ENCODE data around the gene OPALIN. TPM values are rescaled to one million over a fixed set of nuclear protein-coding genes. Genes with fewer than 3 reads are reported as not detected.

Gene OPALIN
- total RNA-seq, 2 donors from 2014 or later = not detected

DNA sequence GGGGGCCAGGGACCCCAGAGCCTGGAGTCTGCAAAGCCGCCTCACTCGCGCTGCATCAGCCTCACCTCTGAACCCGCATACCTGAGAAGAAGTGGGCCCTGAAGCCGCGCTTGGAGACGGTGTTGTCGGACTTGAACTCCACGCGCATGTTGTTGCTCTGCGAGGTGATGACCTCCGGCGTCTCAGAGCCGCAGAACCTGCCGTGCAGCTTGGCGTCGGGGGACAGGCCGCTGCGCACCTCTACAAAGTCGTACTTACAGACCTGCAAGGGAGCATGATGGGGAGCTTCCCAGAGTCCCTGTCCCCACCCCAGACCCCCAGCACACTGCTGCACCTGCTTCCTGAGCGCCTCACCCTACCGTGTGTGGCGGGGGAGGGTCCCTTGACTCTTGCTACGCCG is 25.7 kb upstream of the OPALIN start:
- ATAC-seq = peak in 1 of 2 donors; percentile 11
- Mint-ChIP-seq H3K9me3 (no peaks in the 10 kb centered on the region), H3K36me3 (no peaks in the 10 kb centered on the region), H3K4me3 (no peak overlapping the region), H3K4me1 (ENCODE audit: low read depth in 2 of 2) (no peaks in the 10 kb centered on the region), H3K27me3 (peaks cover 16 to 35% of the 10 kb centered on the region in 2 donors), H3K27ac (no peak overlapping the region)
- no peak for DNase-seq (ENCODE audit: low spot score)

DNA sequence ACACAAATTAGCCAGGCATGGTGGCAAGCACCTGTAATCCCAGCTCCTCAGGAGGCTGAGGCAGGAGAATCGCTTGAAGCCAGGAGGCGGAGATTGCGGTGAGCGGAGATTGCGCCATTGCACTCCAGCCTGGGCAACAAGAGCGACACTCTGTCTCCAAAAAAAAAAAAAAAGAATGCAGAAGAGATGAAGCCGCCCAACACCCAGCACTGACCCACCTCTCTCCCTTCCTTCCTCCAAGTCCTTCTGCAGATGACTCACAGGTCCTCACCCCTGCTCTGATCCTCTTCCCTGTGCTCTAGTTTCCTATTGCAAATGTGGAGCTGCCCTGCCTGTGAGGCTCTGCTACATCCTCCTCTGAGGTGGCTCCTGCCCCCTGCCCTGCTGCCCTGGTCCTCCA is 22.0 kb upstream of the OPALIN start:
- ATAC-seq = no peak
- Mint-ChIP-seq H3K27ac (no peak overlapping the region), H3K4me3 (no peak overlapping the region), H3K27me3 (peaks cover 9 to 17% of the 10 kb centered on the region in 2 donors), H3K36me3 (no peaks in the 10 kb centered on the region), H3K9me3 (no peaks in the 10 kb centered on the region), H3K4me1 (ENCODE audit: low read depth in 2 of 2) (peaks cover 0 to under 1% of the 10 kb centered on the region in 2 donors)
- DNase-seq (ENCODE audit: low spot score) = no peak

DNA sequence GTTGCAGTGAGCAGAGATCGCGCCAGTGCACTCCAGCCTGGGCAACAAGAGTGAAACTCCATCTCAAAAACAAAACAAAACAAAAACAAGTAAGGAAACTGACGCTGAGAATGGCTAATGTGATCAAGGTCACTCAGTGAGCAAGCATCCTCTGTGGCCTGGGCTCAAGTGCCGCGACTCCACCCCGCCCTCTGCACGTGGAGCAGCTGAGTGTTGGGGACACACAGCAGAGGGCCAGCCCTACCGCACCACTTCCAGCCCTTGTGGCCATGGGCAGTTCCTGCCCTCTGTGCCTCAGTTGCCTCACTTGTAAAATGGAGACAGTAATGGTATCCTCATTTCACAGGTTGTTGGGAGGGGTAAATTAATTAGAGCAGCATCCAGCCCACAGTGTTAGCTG is 21.0 kb upstream of the OPALIN start:
- Mint-ChIP-seq H3K4me3 (no peak overlapping the region), H3K4me1 (ENCODE audit: low read depth in 2 of 2) (peaks cover 10 to 12% of the 10 kb centered on the region in 2 donors), H3K9me3 (no peaks in the 10 kb centered on the region), H3K36me3 (no peaks in the 10 kb centered on the region), H3K27me3 (peaks cover 13 to 22% of the 10 kb centered on the region in 2 donors), H3K27ac (no peak overlapping the region)
- no peak for DNase-seq (ENCODE audit: low spot score)
- no peak for ATAC-seq

DNA sequence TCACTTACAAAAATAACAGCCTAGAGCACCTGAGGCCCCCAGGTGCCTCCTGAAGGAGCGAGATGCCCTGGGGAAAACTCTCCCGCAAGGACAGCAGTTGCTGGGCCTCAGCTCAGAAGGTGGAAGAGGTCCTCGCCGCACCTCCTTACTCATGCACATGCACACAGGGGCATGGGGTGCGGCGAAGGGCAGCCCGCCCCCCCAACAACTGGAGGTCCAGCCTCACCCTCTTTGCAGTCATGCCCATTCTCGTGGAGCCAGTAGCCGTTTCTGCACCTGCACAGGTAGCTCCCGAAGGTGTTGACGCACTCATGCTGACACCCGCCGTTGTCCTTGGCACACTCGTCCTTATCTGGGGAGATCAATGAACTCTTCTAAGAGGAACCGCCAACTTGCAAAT is 19.9 kb upstream of the OPALIN start:
- Mint-ChIP-seq H3K27ac (no peak overlapping the region), H3K9me3 (no peaks in the 10 kb centered on the region), H3K4me1 (ENCODE audit: low read depth in 2 of 2) (peaks cover 13 to 15% of the 10 kb centered on the region in 2 donors), H3K36me3 (no peaks in the 10 kb centered on the region), H3K27me3 (peaks cover 20 to 28% of the 10 kb centered on the region in 2 donors), H3K4me3 (no peak overlapping the region)
- no peak for ATAC-seq
- no peak for DNase-seq (ENCODE audit: low spot score)

DNA sequence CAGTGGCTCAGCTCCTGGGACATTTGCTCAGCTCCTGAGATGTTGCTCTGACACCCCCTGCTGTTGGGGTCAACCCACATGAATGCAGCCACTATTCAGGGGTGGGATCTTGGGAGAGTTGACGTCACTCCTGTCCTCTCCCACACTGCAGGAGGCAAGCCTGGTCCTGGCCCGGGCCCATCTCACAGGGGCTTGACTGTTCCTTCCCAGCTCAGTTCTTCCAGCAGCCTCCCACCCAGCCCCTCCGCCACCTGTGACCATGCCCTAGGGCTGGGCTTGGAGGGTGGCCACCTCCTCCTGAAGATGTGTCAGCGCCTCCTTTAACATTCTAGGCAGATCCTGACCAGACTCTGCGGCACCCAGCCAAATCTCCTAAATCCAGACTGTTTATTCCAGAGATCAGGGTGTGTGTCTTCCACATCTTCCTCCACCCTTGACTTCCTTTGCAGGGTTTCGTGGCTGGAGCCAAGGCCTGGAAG is 19.1 kb upstream of the OPALIN start:
- Mint-ChIP-seq H3K27ac (no peak overlapping the region), H3K9me3 (no peaks in the 10 kb centered on the region), H3K27me3 (peaks cover 23 to 27% of the 10 kb centered on the region in 2 donors), H3K36me3 (no peaks in the 10 kb centered on the region), H3K4me3 (no peak overlapping the region), H3K4me1 (ENCODE audit: low read depth in 2 of 2) (peaks cover 13 to 15% of the 10 kb centered on the region in 2 donors)
- ATAC-seq = no peak
- DNase-seq (ENCODE audit: low spot score) = no peak

DNA sequence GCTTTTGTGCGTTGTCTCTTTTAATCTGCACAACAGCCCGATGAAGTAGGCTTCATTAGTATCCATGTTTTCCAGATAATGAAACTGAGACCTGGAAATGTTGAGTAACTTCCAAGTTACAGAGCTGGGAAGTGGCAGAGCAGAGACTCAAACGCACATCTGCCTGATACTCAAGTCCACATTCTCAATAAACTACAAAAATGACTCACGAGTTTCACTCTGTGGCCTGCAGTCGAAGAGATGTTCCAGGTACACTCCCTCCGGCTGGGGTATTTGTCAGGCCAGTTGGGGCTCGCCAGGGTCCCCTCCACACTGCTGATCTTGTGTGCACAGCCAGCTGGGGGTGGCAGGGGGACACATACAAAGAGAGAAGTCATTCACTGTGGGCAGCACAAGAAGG is 17.7 kb upstream of the OPALIN start:
- Mint-ChIP-seq H3K4me1 (ENCODE audit: low read depth in 2 of 2) (peaks cover 13 to 15% of the 10 kb centered on the region in 2 donors), H3K9me3 (no peaks in the 10 kb centered on the region), H3K27me3 (peaks cover 19 to 22% of the 10 kb centered on the region in 2 donors), H3K4me3 (no peak overlapping the region), H3K36me3 (no peaks in the 10 kb centered on the region), H3K27ac (no peak overlapping the region)
- DNase-seq (ENCODE audit: low spot score) (no peak), ATAC-seq (no peak)

DNA sequence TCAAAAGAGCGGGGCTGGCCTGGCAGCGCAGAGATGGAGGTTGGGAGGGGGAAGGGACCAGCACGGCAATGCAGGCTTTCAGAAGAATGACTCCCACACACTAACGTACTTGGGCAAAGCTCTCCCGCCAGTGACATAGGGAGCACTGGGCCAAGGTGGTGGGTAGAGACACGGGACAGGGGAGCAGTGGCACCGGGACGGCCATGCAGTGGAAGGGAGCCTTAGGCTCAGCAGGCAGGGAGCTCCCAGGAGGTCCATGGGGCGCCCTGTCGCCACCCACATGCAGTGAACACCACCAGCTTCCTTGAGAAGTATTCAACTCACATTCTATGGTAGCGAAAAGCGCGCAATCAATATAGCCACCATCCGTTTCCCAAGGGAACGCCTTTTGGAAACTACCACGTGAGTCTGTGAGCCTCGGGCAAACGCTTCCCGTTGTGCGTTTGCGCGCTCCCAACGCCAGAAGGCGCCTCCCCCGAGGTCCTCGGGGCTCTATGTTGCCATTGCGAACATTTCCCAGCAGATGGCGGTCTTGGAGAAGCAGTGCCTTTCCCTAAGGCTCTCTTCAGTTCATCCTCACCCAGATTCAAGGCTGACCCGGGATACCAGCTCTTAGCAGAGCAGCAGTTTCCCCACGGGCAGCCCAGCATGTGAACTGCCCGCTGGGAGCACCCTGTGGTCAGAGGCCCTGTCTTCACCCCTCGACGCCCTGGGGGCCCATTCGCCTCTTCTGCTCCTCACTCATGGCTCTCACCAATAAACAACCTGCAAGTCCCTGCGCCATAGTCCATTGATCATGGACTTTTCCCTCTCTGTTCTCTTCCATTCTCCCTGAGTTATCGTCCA is 16.4 kb upstream of the OPALIN start:
- peak overlapping the region; percentile 67 for H3K4me3 Mint-ChIP-seq
- DNase-seq (ENCODE audit: low spot score) (peak; percentile 83), ATAC-seq (peak; percentile 72 to 85)
- no peak overlapping the region for H3K27ac Mint-ChIP-seq
- peaks cover 13 to 15% of the 10 kb centered on the region in 2 donors for H3K4me1 Mint-ChIP-seq (ENCODE audit: low read depth in 2 of 2)
- H3K27me3 Mint-ChIP-seq = peaks cover 13 to 22% of the 10 kb centered on the region in 2 donors
- H3K9me3 Mint-ChIP-seq = no peaks in the 10 kb centered on the region
- H3K36me3 Mint-ChIP-seq = no peaks in the 10 kb centered on the region

DNA sequence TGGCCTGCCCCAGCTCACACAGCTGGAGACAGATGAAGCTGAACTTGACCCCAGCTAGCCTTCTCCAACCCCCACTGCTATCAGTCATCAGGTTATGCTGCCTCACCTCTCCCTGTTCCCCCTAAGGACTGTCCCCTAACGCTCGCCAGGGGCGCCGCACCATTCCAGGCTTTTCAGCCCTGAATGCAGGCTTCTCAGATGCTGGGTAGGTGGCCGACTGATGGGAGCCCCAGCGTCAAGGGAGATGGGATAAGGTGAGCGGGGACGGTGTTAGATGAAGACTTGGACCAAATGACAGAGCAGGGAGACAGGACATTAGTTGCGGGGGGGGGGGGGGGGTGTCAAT is 15.8 kb upstream of the OPALIN start:
- no peaks in the 10 kb centered on the region for H3K9me3 Mint-ChIP-seq
- DNase-seq (ENCODE audit: low spot score) (no peak), ATAC-seq (no peak)
- H3K36me3 Mint-ChIP-seq = no peaks in the 10 kb centered on the region
- peak overlapping the region; percentile 67 for H3K4me3 Mint-ChIP-seq
- H3K4me1 Mint-ChIP-seq (ENCODE audit: low read depth in 2 of 2) = peaks cover 13 to 15% of the 10 kb centered on the region in 2 donors
- H3K27me3 Mint-ChIP-seq = peaks cover 13 to 22% of the 10 kb centered on the region in 2 donors
- no peak overlapping the region for H3K27ac Mint-ChIP-seq

DNA sequence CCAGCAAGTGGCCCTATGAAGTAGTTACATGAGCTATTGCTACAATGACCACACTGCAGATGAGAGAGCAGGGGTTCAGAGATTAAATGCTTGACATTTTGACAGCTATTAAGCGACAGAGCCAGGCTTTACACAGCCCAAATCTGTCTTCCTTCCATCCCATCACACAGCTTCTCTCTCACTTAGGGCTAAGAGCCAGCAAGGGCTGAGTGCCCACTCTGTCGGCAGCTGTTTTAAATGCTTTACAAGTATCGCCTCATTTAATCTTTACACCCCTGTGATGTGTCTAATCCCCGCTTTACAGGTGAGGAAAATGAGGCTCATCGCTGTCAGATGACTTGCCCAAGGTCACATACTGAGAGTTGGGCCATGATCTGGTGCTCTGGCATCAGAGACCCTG is 15.2 kb upstream of the OPALIN start:
- no peak for DNase-seq (ENCODE audit: low spot score)
- H3K9me3 Mint-ChIP-seq = no peaks in the 10 kb centered on the region
- peaks cover 13 to 15% of the 10 kb centered on the region in 2 donors for H3K4me1 Mint-ChIP-seq (ENCODE audit: low read depth in 2 of 2)
- H3K36me3 Mint-ChIP-seq = no peaks in the 10 kb centered on the region
- ATAC-seq = no peak
- H3K4me3 Mint-ChIP-seq = peak overlapping the region; percentile 36
- peaks cover 13 to 22% of the 10 kb centered on the region in 2 donors for H3K27me3 Mint-ChIP-seq
- no peak overlapping the region for H3K27ac Mint-ChIP-seq

DNA sequence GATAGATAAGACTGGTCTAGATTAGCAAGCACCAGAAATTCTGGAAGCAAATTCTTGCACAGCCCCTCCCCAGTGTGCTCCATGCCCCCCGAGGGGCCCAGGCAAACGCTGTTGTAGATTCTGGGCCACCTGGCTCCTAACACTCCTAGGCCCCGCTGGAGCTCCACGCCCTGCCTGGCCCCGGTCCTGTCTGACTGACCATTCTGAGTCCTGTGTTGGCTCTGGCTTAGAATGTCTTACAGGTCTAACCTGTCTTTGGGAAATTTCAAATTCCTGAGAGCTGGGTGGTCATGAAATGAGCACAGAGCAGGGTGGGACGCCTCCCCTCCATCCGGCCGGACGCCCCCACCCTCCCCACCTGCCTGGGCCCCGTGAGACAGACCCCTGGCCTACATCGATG is 12.6 kb upstream of the OPALIN start:
- peaks cover 13 to 22% of the 10 kb centered on the region in 2 donors for H3K27me3 Mint-ChIP-seq
- H3K36me3 Mint-ChIP-seq = no peaks in the 10 kb centered on the region
- no peak overlapping the region for H3K27ac Mint-ChIP-seq
- no peak overlapping the region for H3K4me3 Mint-ChIP-seq
- no peak for DNase-seq (ENCODE audit: low spot score)
- ATAC-seq = no peak
- H3K9me3 Mint-ChIP-seq = no peaks in the 10 kb centered on the region
- H3K4me1 Mint-ChIP-seq (ENCODE audit: low read depth in 2 of 2) = peaks cover 13 to 15% of the 10 kb centered on the region in 2 donors

DNA sequence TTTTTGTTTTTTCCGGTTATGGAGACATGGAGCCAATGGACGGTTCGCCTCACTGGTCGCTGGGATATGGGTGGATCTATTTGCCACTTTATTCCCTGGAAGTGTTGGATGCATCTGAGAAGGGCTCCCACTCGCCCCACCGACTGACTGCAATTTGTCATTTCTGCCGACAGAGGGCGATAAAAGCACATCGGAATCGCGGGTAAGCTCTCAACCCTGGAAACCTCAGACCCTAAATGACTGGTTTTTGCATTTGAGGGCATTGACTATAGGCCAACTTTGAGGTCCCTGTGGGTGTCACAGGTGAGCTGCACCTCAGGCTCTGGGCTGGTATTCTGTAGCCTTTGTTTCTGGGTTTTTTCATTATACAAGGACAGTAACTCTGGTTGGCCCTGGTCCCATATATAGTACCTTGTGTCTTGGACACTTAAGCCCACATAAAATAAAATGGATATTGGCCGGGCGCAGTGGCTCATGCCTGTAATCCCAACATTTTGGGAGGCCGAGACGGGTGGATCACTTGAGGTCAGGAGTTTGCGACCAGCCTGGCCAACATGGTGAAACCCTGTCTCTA is 11.9 kb upstream of the OPALIN start:
- Mint-ChIP-seq H3K27me3 (peaks cover 10 to 20% of the 10 kb centered on the region in 2 donors), H3K9me3 (no peaks in the 10 kb centered on the region), H3K4me3 (no peak overlapping the region), H3K36me3 (no peaks in the 10 kb centered on the region), H3K4me1 (ENCODE audit: low read depth in 2 of 2) (peaks cover 10 to 13% of the 10 kb centered on the region in 2 donors), H3K27ac (no peak overlapping the region)
- no peak for ATAC-seq
- DNase-seq (ENCODE audit: low spot score) = peak; percentile 73

DNA sequence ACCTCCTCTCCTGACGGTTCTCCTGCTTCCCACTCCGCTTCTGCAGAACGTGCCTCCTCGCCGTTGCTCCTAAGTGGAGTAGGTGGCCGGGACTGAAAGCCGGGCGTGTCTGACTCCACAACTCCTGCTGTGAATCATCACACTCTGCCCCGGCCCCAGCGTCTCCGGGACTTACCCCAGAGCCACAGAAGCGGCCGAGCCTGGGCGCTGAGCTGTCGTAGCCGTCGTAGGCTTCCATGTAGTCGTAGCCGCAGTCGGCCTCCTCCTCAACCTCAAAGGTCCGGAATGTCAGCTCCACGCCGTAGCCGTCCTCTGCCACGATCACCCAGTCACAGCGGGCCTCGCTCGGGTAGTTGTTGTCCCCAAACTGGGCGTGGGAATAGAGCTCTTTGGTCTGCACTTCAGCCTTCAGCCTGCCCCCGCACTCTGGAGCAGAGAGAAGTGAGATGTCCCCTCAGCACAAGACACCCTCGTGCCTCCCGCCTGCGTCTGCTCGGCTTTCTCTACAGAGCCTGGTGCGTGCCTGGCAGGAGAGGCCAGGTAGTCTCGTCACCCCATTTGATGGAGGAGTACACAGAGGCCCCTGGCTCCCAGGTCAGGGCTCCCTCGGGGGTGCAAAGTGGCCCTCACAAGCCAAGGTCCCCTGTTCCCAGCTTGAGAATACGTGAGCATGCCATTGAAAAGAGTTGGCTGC is 11.2 kb upstream of the OPALIN start:
- Mint-ChIP-seq H3K4me1 (ENCODE audit: low read depth in 2 of 2) (peaks cover 4 to 7% of the 10 kb centered on the region in 2 donors), H3K4me3 (no peak overlapping the region), H3K9me3 (no peaks in the 10 kb centered on the region), H3K27me3 (peaks cover 6 to 16% of the 10 kb centered on the region in 2 donors), H3K27ac (no peak overlapping the region), H3K36me3 (no peaks in the 10 kb centered on the region)
- ATAC-seq (no peak), DNase-seq (ENCODE audit: low spot score) (no peak)

DNA sequence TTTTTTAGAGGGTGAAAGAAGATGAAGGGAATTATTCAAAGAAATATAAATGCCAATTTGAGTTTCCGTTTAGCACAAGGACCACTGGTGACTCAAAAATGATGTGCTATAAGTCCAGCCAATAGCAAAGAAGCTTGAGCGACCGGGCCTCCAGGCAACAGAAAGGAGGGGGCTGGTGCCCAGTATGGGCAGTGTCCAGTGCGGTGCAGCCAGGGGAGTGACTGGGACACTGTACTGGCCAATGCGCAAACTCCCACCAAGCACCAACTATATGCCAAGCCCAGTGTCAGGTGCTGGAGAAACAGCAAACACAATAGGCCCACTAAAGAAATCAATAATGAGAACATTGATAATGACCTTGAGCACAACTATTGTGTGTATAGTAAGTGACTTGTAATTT is 10.2 kb upstream of the OPALIN start:
- H3K4me3 Mint-ChIP-seq = no peak overlapping the region
- H3K36me3 Mint-ChIP-seq = no peaks in the 10 kb centered on the region
- no peak overlapping the region for H3K27ac Mint-ChIP-seq
- H3K27me3 Mint-ChIP-seq = peaks cover under 1 to 7% of the 10 kb centered on the region in 2 donors
- no peak for ATAC-seq
- no peaks in the 10 kb centered on the region for H3K9me3 Mint-ChIP-seq
- no peak for DNase-seq (ENCODE audit: low spot score)
- no peaks in the 10 kb centered on the region for H3K4me1 Mint-ChIP-seq (ENCODE audit: low read depth in 2 of 2)

DNA sequence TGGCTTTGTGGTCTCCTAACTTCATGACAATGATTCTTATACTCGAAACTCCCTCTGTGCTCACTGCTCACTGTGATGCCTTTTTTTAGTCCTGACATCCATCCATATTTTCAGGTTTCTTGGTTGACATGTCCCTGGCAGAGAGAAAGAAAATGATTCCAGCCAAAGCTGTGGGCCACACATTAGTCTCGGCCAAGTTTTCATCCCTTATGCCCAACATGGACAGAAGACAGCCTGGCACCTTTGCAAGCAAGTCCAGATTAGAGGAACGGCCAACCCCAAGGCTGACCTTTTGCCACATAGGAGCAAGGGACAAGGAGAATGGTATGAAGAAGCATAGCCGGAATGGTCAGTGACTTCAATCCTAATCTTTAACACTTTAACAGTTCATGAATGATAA is 8.7 kb upstream of the OPALIN start:
- no peak overlapping the region for H3K27ac Mint-ChIP-seq

More for the DNA sequence above, 8.7 kb upstream of the OPALIN start:
- DNase-seq (ENCODE audit: low spot score) (no peak), ATAC-seq (no peak)
- H3K27me3 Mint-ChIP-seq = peaks cover 0 to 3% of the 10 kb centered on the region in 2 donors
- no peaks in the 10 kb centered on the region for H3K4me1 Mint-ChIP-seq (ENCODE audit: low read depth in 2 of 2)
- H3K36me3 Mint-ChIP-seq = no peaks in the 10 kb centered on the region
- H3K4me3 Mint-ChIP-seq = no peak overlapping the region
- no peaks in the 10 kb centered on the region for H3K9me3 Mint-ChIP-seq

All from natural killer cell treated with Interleukin-12 subunit alpha and Interleukin-12 subunit beta and Interleukin-15 and Interleukin-18, amount 100 ng/mL, for 72 hours (primary cell).